Osteocyte (in vitro differentiated cells): ENCODE measurements around the gene UBE3D. TPM values are rescaled to one million over a fixed set of nuclear protein-coding genes. Genes with fewer than 3 reads are reported as not detected.

Experiments
- DNase-seq: peaks from one replicate; pipeline ENCODE4 v3.0.0; 2021; ENCODE audit warnings: mixed read lengths; ENCODE audit not compliant: unreplicated experiment; ENCODE audit errors: extremely low spot score
- H3K27ac Mint-ChIP-seq: one replicate; pipeline ENCODE4 v1.8.0; 2021; ENCODE audit warnings: mild to moderate bottlenecking, mixed read lengths; ENCODE audit not compliant: unreplicated experiment
- H3K27me3 Mint-ChIP-seq: one replicate; pipeline ENCODE4 v1.8.0; 2021; ENCODE audit warnings: mixed read lengths; ENCODE audit not compliant: unreplicated experiment
- H3K36me3 Mint-ChIP-seq: one replicate; pipeline ENCODE4 v1.8.0; 2021; ENCODE audit warnings: mixed read lengths; ENCODE audit not compliant: unreplicated experiment
- H3K4me1 Mint-ChIP-seq: one replicate; pipeline ENCODE4 v1.8.0; 2021; ENCODE audit warnings: mixed read lengths; ENCODE audit not compliant: unreplicated experiment
- H3K4me3 Mint-ChIP-seq: one replicate; pipeline ENCODE4 v1.8.0; 2021; ENCODE audit warnings: mild to moderate bottlenecking, moderate library complexity, mixed read lengths; ENCODE audit not compliant: unreplicated experiment
- H3K9me3 Mint-ChIP-seq: one replicate; pipeline ENCODE4 v1.8.0; 2021; ENCODE audit warnings: mixed read lengths; ENCODE audit not compliant: unreplicated experiment
- CTCF ChIP-seq: fragments of 200-600 bp; sonication (generic); IDR thresholded peaks from 2 replicates; pipeline ENCODE4 v1.5.0; 2021; ENCODE audit warnings: antibody characterized with exemption, mild to moderate bottlenecking, moderate library complexity
- total RNA-seq: library from RNA; stranded (reverse); gene quantifications from 2 replicates; pipeline ENCODE4 v1.2.1, GENCODE V29; 2021

UBE3D gene
- total RNA-seq, 1 donor from 2014 or later = 4.8 TPM

- peaks cover 2% of the 10 kb centered on the region for H3K4me1 Mint-ChIP-seq
- no peak for TF ChIP-seq CTCF
- no peaks in the 10 kb centered on the region for H3K27me3 Mint-ChIP-seq
- H3K9me3 Mint-ChIP-seq = no peaks in the 10 kb centered on the region
- H3K4me3 Mint-ChIP-seq = no peak overlapping the region
- no peak overlapping the region for H3K27ac Mint-ChIP-seq
- peaks cover 6% of the 10 kb centered on the region for H3K36me3 Mint-ChIP-seq
- DNase-seq = no peak
These were observed 18.4 kb downstream of the UBE3D start for GRCh38 chr6:83047065-83047754.

GRCh38 chr6:83044091-83044768 is 21.4 kb downstream of the UBE3D start:
- peaks cover 2% of the 10 kb centered on the region for H3K4me1 Mint-ChIP-seq
- no peak overlapping the region for H3K27ac Mint-ChIP-seq
- peaks cover 6% of the 10 kb centered on the region for H3K36me3 Mint-ChIP-seq

GRCh38 chr6:83042467-83043053 is 23.1 kb downstream of the UBE3D start:
- no peaks in the 10 kb centered on the region for H3K27me3 Mint-ChIP-seq
- no peak for TF ChIP-seq CTCF
- DNase-seq = no peak
- H3K4me1 Mint-ChIP-seq = peaks cover 2% of the 10 kb centered on the region
- no peak overlapping the region for H3K4me3 Mint-ChIP-seq
- no peak overlapping the region for H3K27ac Mint-ChIP-seq
- H3K36me3 Mint-ChIP-seq = peaks cover 5% of the 10 kb centered on the region
- H3K9me3 Mint-ChIP-seq = no peaks in the 10 kb centered on the region

More at GRCh38 chr6:83044091-83044768, 21.4 kb downstream of the UBE3D start:
- no peak for TF ChIP-seq CTCF
- H3K4me3 Mint-ChIP-seq = no peak overlapping the region
- no peak for DNase-seq
- no peaks in the 10 kb centered on the region for H3K27me3 Mint-ChIP-seq
- H3K9me3 Mint-ChIP-seq = no peaks in the 10 kb centered on the region

GRCh38 chr6:83038246-83038645 is 27.4 kb downstream of the UBE3D start:
- no peaks in the 10 kb centered on the region for H3K27me3 Mint-ChIP-seq
- H3K4me3 Mint-ChIP-seq = no peak overlapping the region
- no peak for DNase-seq
- TF ChIP-seq CTCF = no peak
- H3K9me3 Mint-ChIP-seq = peaks cover 4% of the 10 kb centered on the region
- no peak overlapping the region for H3K27ac Mint-ChIP-seq
- H3K36me3 Mint-ChIP-seq = peaks cover 14% of the 10 kb centered on the region
- H3K4me1 Mint-ChIP-seq = no peaks in the 10 kb centered on the region

- Mint-ChIP-seq H3K9me3 (peaks cover 7% of the 10 kb centered on the region), H3K36me3 (peaks cover 21% of the 10 kb centered on the region), H3K27me3 (no peaks in the 10 kb centered on the region), H3K4me1 (no peaks in the 10 kb centered on the region), H3K4me3 (no peak overlapping the region), H3K27ac (no peak overlapping the region)
- no peak for DNase-seq
- no peak for TF ChIP-seq CTCF
These were observed 34.0 kb downstream of the UBE3D start for GRCh38 chr6:83031689-83032088.
